Esophagus muscularis mucosa (tissue), 4 donors: ENCODE data around the gene FRMD4A.

Experiments
- CTCF ChIP-seq, 3 experiments: fragments of 200-600 bp in 2 of 3; fragments of 450-650 bp in 1 of 3; sonication (generic) in 2 of 3; IDR thresholded peaks; one replicate each; pipeline ENCODE4 v1.5.1; 2017 to 2019; ENCODE audit warnings: antibody characterized with exemption in 3 of 3, mild to moderate bottlenecking in 2 of 3, moderate library complexity in 1 of 3
- EP300 ChIP-seq: sonication (generic); formaldehyde crosslinking; IDR thresholded peaks from one replicate; pipeline ENCODE4 v1.6.1; 2017; ENCODE audit warnings: antibody characterized with exemption
- POLR2A ChIP-seq: fragments of 450-650 bp; IDR thresholded peaks from one replicate; pipeline ENCODE4 v1.6.1; 2017; ENCODE audit warnings: antibody characterized with exemption, moderate library complexity, mild to moderate bottlenecking, low read depth

DNA sequence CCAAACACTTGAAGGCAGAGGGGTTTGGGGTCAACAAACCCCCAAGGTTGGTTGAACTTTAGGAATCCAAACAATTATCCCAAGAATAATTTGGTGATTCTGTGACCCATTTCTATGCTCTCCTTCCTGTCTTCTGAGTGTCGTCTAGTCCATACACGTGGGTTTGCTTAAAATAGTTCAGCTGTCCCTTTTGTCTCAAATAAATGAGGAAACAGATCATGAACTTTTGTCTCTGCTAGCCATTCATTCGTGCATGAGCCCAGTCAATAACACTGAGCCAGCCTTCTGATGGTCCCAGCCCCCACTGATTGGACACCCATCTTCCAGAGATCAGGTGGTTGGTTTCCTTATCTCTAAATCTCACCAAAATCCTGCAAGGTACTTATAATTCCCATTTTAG, 488.6 kb downstream of the FRMD4A start:
- TF ChIP-seq CTCF (IDR thresholded peaks at IDR 0.05) (no peak), EP300 (no peak), POLR2A (no peak)
